ENCODE data around the gene ARHGAP6.
"Not testable (repeated sequence)": the region's sequence is repeated elsewhere in the genome, so short reads cannot be mapped to it uniquely, and the experiment has no call there.

Gene ARHGAP6

GRCh38 chrX:11241720-11242119, 424.0 kb downstream of the ARHGAP6 start:
- DNase-seq (ENCODE audit: low spot score): no peak

- DNase-seq (ENCODE audit: low spot score): peak; percentile 18
Measured at GRCh38 chrX:11239230-11239629, 426.5 kb downstream of the ARHGAP6 start.

- not testable (repeated sequence) for DNase-seq (ENCODE audit: low spot score)
Measured at GRCh38 chrX:11235377-11235776, 430.3 kb downstream of the ARHGAP6 start.

- DNase-seq (ENCODE audit: low spot score): no peak
Measured at GRCh38 chrX:11215191-11215921, 450.4 kb downstream of the ARHGAP6 start.

- DNase-seq (ENCODE audit: low spot score): no peak
Measured at GRCh38 chrX:11214346-11215190, 451.2 kb downstream of the ARHGAP6 start.

GRCh38 chrX:11212741-11213140, 453.0 kb downstream of the ARHGAP6 start:
- no peak for DNase-seq (ENCODE audit: low spot score)

GRCh38 chrX:11210415-11210801, 455.3 kb downstream of the ARHGAP6 start:
- no peak for DNase-seq (ENCODE audit: low spot score)

GRCh38 chrX:11209798-11210414, 455.8 kb downstream of the ARHGAP6 start:
- no peak for DNase-seq (ENCODE audit: low spot score)

GRCh38 chrX:11206716-11207115, 459.0 kb downstream of the ARHGAP6 start:
- DNase-seq (ENCODE audit: low spot score): no peak

GRCh38 chrX:11205796-11206195, 459.9 kb downstream of the ARHGAP6 start:
- DNase-seq (ENCODE audit: low spot score): no peak

GRCh38 chrX:11197671-11198070, 468.0 kb downstream of the ARHGAP6 start:
- no peak for DNase-seq (ENCODE audit: low spot score)

- DNase-seq (ENCODE audit: low spot score): no peak
Measured at GRCh38 chrX:11196476-11196875, 469.2 kb downstream of the ARHGAP6 start.

GRCh38 chrX:11193035-11193469, 472.7 kb downstream of the ARHGAP6 start:
- DNase-seq (ENCODE audit: low spot score): no peak

GRCh38 chrX:11190745-11191510, 474.8 kb downstream of the ARHGAP6 start:
- peak; percentile 53 for DNase-seq (ENCODE audit: low spot score)

GRCh38 chrX:11189097-11189496, 476.6 kb downstream of the ARHGAP6 start:
- DNase-seq (ENCODE audit: low spot score): no peak

GRCh38 chrX:11188664-11189063, 477.1 kb downstream of the ARHGAP6 start:
- DNase-seq (ENCODE audit: low spot score): no peak

- no peak for DNase-seq (ENCODE audit: low spot score)
Measured at GRCh38 chrX:11187001-11187400, 478.7 kb downstream of the ARHGAP6 start.

- DNase-seq (ENCODE audit: low spot score): no peak
Measured at GRCh38 chrX:11185861-11186260, 479.9 kb downstream of the ARHGAP6 start.

- DNase-seq (ENCODE audit: low spot score): no peak
Measured at GRCh38 chrX:11180571-11180970, 485.1 kb downstream of the ARHGAP6 start.

- no peak for DNase-seq (ENCODE audit: low spot score)
Measured at GRCh38 chrX:11172415-11172814, 493.3 kb downstream of the ARHGAP6 start.

- DNase-seq (ENCODE audit: low spot score): no peak
Measured at GRCh38 chrX:11171956-11172355, 493.8 kb downstream of the ARHGAP6 start.

- DNase-seq (ENCODE audit: low spot score): no peak
Measured at GRCh38 chrX:11164433-11164832, 501.3 kb downstream of the ARHGAP6 start.
